Stimulated activated CD4-positive, alpha-beta T cell treated with anti-CD3 and anti-CD28 coated beads, TNF-alpha, amount 100 ng/mL, for 1 hour (primary cell): ENCODE measurements around the gene MEF2B.
"Not testable (repeated sequence)": the region's sequence is repeated elsewhere in the genome, so short reads cannot be mapped to it uniquely, and the experiment has no call there.

Experiments
- DNase-seq, 3 donors: peaks; one replicate each; pipeline ENCODE4 v3.0.0-alpha.2; 2020; ENCODE audit warnings: low read depth in 3 of 3, low spot score in 1 of 3

Gene MEF2B

GRCh38 chr19:19193926-19194325, 23.9 kb upstream of the MEF2B start:
- no peak for DNase-seq

- DNase-seq: no peak
Measured at GRCh38 chr19:19192910-19193423, 22.9 kb upstream of the MEF2B start.

- DNase-seq: peak; percentile 93 to 98 (median 98)
Measured at GRCh38 chr19:19192078-19192882, 22.2 kb upstream of the MEF2B start, which contains the start of the genes BORCS8 and RFXANK. Gene BORCS8, minus strand, starts transcription at chr19:19192152. Its CDS starts 35 bp downstream, at chr19:19192117. Gene RFXANK, plus strand, starts transcription at chr19:19192258. Its CDS starts 1,689 bp downstream, at chr19:19193947.

DNA sequence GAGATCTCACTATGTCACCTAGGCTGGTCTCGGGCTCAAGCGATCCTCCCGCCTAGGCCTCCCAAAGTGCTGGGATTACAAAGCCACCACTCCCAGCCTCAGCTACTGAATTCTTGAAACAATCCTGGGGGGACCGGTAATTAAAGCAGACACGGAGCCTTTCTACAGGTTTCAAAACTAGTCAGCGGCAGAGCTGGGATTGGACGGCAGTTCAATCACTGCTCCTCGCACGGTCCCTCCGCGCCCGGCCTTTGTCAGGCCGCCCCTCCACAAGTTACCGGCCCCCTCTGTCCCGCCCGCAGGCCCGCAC, 21.7 kb upstream of the MEF2B start:
- DNase-seq: no peak

DNA sequence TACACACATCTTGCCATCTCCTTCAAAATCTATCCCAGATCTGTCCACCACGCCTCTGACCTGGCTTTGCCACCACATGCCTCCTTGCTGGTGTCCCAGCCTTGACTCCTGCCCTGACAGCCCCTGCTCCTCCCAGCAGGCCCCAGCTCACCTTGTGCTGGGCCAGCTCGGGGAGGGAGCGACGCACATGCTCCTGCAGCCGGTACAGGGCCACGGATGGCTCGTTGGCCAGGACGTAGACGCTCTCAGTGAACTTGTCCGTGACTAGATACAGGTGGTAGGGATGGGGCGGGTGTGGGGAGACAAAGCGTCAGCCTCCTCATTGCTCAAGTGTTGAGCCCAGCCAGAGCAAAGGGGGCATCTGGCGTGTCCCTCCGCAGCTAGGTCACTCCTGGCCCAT, 16.7 kb upstream of the MEF2B start:
- DNase-seq: no peak

GRCh38 chr19:19185853-19186740, 16.0 kb upstream of the MEF2B start:
- DNase-seq: peak; percentile 29 to 31 (median 31)

- DNase-seq: no peak
Measured at GRCh38 chr19:19181488-19181998, 11.5 kb upstream of the MEF2B start.

DNA sequence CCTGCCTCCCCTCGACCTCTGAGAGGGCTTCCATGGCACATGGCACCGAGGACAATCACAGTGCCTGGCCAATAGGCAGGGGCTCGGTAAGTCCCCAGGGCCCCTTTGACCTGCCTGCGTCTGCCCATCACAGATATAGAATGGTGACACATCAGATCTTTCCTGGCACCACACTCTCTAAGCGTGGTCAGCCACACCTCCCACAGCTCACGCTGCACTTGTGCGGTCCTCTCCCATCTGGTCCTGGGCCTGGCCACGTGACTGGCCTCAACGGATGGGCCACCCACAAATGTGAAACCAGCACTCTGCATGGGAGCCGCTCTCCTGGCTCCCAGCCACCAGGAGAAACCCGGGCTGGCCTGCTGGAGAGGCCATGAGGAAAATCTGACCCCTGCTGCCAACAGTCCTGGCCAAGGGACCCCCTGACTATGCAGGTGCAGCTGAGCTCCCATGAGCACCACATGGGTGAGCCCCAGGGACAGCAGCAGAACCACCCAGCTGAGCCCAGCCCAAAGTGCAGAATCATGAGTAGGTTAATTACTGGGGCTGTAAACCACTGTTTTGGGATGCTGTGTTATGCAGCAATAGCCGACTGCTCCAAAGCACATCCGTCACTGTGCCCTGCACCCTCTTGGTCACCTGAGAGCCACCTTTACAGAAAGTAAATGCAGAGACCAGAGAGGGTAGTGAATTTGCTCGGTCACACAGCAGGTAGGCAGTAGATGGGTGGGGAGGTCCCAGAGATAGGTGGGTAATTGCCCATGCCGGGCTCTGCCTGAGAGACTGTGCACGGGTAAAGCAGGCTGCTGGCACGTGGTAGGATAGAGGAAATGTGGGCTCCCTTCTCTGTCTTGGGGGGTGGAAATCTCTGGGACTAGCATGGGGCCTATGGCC, 9.7 kb upstream of the MEF2B start:
- DNase-seq: no peak

DNA sequence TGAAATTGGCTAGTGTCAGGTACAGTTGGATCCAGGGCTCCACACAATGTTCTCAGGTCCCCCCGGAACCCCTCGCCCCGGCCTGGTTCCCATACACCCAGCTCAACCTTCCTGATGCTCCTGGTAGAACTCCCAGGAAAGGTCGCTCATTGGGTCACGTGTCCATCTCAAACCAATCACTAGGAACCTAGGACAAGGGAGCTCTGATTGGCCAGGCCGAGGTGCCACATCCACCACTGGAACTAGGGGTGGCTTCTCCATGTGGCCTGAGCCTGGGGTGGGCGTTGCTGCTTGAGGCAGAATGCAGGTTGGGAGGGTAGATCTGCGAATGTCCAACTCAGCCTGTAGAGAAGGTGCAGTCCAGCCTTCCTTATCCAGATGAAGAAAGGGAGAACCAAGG, 6.9 kb upstream of the MEF2B start:
- no peak for DNase-seq

GRCh38 chr19:19173243-19173642, 3.2 kb upstream of the MEF2B start:
- DNase-seq: not testable (repeated sequence)

DNA sequence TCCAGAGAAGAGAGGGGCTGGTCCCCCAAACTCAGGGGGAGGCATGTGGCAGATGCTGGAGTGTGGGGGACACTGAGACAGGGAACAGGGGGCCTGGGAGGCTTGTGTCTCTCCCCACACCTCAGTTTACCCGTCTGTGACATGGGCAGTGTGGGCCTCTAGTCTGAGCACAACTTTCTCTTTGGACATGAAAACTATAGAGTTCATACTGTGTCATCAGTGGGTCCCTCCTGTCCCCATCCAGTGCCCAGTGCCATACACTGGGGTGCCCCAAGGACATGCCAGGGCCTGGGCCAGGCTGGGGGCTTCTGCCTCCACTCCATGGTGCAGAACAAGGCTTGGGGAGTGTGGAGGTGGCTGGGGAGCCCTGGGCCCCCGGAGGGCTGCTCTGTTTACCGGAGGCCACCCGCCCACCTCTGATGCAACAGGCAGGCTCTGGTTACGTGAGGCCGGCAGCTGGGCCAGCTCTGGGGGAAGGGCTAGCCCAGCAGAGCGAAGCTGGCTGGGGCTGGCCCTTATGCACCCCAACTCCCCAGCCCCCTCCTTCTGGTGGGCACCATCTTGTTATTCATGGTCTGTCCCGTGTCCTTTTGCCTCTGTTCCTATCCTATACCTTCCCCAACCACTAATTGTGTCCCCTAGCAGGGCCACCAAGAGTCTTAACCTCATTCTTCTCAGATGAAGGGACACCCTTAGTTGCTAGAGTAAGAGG, 1.9 kb upstream of the MEF2B start:
- no peak for DNase-seq

DNA sequence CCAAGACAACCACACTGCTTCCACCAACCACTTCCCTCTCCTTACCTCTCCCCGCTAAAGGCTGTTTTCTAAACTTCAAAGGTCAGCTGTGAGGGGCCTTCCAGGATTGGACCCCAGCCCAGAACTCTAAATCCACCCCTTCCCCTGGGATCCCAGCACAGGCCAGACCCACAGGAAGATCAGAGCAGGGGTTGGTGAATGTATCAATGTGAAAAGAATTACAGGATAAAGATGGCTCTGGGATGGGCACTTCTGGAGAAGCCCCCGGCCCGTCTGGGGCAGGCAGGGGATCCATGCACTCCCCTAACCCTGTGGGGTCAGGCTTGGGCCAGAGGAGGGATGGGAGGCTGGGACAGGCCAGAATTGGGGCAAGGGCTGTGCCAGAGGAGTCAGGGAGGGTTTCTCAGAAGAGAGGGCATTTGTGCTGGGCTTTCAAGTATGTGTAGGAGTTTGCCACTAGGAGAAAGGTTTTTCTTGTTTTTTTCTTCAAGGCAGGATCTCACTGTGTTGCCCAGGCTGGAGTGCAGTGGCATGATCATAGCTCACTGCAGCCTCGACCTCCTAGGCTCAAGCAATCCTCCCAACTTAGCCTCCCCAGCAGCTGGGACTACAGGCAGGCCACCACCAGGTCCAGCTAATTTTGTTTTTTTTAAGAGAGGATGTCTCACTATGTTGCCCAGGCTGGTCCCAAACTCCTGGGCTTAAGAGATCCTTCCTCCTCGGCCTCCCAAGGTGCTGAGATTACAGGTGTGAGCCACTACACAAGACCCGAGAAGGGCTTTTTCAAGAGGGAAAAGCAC, 1.0 kb upstream of the MEF2B start:
- no peak for DNase-seq

GRCh38 chr19:19169236-19170052, 619 bp downstream of the MEF2B start:
- DNase-seq: no peak

GRCh38 chr19:19167612-19168011, 2.5 kb downstream of the MEF2B start:
- DNase-seq: no peak

DNA sequence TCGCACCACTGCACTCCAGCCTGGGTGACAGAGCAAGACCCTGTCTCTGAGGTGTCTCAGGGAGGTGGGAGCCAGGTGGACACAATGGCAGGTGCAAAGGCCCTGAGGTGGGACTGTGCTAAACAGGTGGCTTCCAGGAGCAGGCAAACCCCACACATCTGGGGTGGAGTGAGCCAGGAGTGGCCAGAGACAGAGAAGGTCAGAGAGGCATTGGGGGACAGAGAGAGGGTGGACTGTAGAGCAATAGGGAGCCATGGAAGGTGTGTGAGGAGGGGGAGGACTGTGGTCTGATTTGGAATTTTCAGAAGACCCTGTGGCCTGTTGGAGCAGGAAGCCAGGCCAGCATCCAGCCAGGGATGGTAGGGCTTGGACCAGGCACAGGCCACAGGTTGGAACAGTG, 4.7 kb downstream of the MEF2B start:
- DNase-seq: no peak

- no peak for DNase-seq
Measured at GRCh38 chr19:19162495-19162894, 7.6 kb downstream of the MEF2B start.

GRCh38 chr19:19160461-19161035, 9.5 kb downstream of the MEF2B start:
- DNase-seq: no peak

DNA sequence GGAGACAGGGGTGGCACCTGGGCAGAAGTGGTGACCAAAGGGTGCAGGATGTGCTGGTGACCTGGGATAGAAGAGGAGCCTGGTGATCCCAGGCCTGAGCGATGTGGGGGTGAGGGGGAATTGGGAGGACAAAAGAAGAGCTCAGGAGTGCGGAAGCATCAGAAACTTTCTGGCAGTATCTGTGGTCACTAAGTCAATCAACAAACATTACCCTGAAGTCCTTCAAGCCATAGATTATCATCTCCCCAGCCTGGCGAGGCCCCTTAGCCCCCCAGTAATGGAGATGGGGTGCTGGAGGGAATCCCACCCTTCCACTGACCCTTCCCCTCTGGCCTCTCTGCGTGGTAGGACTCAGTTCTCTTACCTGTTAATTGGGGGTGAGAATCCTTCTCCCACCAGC, 10.5 kb downstream of the MEF2B start:
- no peak for DNase-seq
